Natural killer cell (primary cell): ENCODE measurements around the gene KRTAP2-4. TPM values are rescaled to one million over a fixed set of nuclear protein-coding genes. Genes with fewer than 3 reads are reported as not detected.
"Not testable (repeated sequence)": the region's sequence is repeated elsewhere in the genome, so short reads cannot be mapped to it uniquely, and the experiment has no call there.

ENCODE experiments used
- ATAC-seq, 3 donors: fragments of 150-1000 bp in 2 of 3; fragments of 200-7000 bp in 1 of 3; cut with Tn5 transposase; 1 replicate in 1 of 3; 2 replicates in 2 of 3; pipeline ENCODE4 v1.10.0; 2021; ENCODE audit warnings: mild to moderate bottlenecking in 2 of 3, moderate library complexity in 2 of 3
- DNase-seq, 2 donors: peaks; one replicate each; pipeline versions ENCODE4 v3.0.0 to v3.0.0-alpha.2; 2013 to 2021; ENCODE audit warnings: mixed read lengths in 1 of 2
- H3K27ac ChIP-seq: one replicate; pipeline ENCODE4 v1.5.1; 2013; ENCODE audit warnings: mild to moderate bottlenecking, low read length
- H3K27me3 ChIP-seq: one replicate; pipeline ENCODE4 v1.6.1; 2013; ENCODE audit warnings: low read length; ENCODE audit not compliant: control insufficient read depth, insufficient read depth
- H3K36me3 ChIP-seq: one replicate; pipeline ENCODE4 v1.6.1; 2013; ENCODE audit warnings: low read length; ENCODE audit not compliant: control insufficient read depth, insufficient read depth
- H3K4me1 ChIP-seq: one replicate; pipeline ENCODE4 v1.6.1; 2013; ENCODE audit warnings: low read length; ENCODE audit not compliant: control insufficient read depth, insufficient read depth
- H3K4me3 ChIP-seq: one replicate; pipeline ENCODE4 v1.5.1; 2013; ENCODE audit warnings: low read length
- H3K9me3 ChIP-seq: one replicate; pipeline ENCODE4 v1.6.1; 2013; ENCODE audit warnings: low read length; ENCODE audit not compliant: control insufficient read depth, insufficient read depth
- H3K27ac Mint-ChIP-seq, 2 donors: one replicate each; pipeline ENCODE4 v1.8.0; 2022; ENCODE audit warnings: mild to moderate bottlenecking in 2 of 2, mixed read lengths in 2 of 2, moderate library complexity in 1 of 2
- H3K27me3 Mint-ChIP-seq, 2 donors: one replicate each; pipeline ENCODE4 v1.8.0; 2022; ENCODE audit warnings: low read depth in 2 of 2, mixed read lengths in 2 of 2
- H3K36me3 Mint-ChIP-seq: one replicate; pipeline ENCODE4 v1.8.0; 2022; ENCODE audit warnings: mixed read lengths
- H3K4me1 Mint-ChIP-seq, 2 donors: one replicate each; pipeline ENCODE4 v1.8.0; 2022; ENCODE audit warnings: mixed read lengths in 2 of 2
- H3K4me3 Mint-ChIP-seq: one replicate; pipeline ENCODE4 v1.8.0; 2022; ENCODE audit warnings: mild to moderate bottlenecking, moderate library complexity, mixed read lengths
- H3K9me3 Mint-ChIP-seq, 2 donors: one replicate each; pipeline ENCODE4 v1.8.0; 2022; ENCODE audit warnings: mixed read lengths in 2 of 2
- WGBS: methylation state at CpG from one replicate; pipeline ENCODE4 v1.1.7; 2013; ENCODE audit warnings: missing lambda C conversion rate; ENCODE audit not compliant: insufficient coverage; 5-methylcytosine and 5-hydroxymethylcytosine counted together
- intact Hi-C: fragments of 100-400 bp; cut with micrococcal nuclease; formaldehyde crosslinking; loops from one replicate; pipeline ENCODE4 v1.14.2; 2022
- total RNA-seq, 4 donors: library from RNA; stranded (reverse); fragments of 120-200 nt in 1 of 4; gene quantifications; one replicate each; pipeline versions ENCODE4 v1.2.3 to v1.2.4, GENCODE V29; 2013 to 2022
- TF ChIP-seq, protein P1 (sequence below): fragments of 200-600 bp; IDR thresholded peaks from one replicate; pipeline ENCODE4 v1.8.0; 2022; ENCODE audit warnings: antibody characterized with exemption

KRTAP2-4 gene
- total RNA-seq, 3 donors from 2014 or later (not counting 1 experiment from before 2014, with no cell fraction given): not detected

DNA sequence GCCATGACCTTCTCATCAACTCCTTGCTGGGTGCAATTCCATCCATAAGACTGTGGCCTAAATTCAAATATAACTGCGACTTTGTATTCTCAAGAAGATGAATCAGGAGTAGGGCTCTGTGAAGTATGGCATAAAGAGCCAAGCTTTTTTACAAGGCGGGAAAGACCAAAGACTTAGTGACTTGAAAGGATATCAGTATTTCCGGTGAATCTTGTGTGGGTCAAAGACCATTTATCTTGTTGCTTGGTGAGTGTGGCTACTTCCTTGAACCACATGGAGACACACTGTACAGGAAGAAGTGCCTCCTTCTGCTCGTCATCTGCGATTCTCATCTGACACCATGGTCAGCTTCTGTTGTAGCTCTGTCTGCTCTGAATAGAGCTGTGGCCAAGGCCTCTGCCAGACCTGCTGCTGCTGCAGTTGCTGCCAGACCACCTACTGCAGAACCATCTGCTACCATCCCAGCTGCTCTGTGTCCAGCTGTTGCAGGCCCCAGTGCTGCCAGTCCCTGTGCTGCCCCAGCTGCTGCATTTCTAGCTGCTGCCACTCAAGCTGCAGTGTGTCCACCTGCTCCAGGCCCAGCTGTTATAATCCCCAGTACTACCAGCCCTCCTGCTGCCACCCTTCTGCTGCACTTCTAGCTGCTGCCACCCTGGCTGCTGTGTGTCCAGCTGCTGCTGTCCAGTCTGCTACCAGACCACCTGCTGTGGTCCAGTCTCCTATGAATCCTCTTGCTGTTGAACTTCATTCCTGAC is 6.1 kb upstream of the KRTAP2-4 start:
- Histone ChIP-seq H3K27ac (no peak overlapping the region), H3K9me3 (no peaks in the 10 kb centered on the region), H3K36me3 (no peaks in the 10 kb centered on the region), H3K4me1 (no peaks in the 10 kb centered on the region), H3K4me3 (no peak overlapping the region), H3K27me3 (peaks cover 3% of the 10 kb centered on the region)
- intact Hi-C loops: no loop called here
- TF ChIP-seq, protein P1, sequence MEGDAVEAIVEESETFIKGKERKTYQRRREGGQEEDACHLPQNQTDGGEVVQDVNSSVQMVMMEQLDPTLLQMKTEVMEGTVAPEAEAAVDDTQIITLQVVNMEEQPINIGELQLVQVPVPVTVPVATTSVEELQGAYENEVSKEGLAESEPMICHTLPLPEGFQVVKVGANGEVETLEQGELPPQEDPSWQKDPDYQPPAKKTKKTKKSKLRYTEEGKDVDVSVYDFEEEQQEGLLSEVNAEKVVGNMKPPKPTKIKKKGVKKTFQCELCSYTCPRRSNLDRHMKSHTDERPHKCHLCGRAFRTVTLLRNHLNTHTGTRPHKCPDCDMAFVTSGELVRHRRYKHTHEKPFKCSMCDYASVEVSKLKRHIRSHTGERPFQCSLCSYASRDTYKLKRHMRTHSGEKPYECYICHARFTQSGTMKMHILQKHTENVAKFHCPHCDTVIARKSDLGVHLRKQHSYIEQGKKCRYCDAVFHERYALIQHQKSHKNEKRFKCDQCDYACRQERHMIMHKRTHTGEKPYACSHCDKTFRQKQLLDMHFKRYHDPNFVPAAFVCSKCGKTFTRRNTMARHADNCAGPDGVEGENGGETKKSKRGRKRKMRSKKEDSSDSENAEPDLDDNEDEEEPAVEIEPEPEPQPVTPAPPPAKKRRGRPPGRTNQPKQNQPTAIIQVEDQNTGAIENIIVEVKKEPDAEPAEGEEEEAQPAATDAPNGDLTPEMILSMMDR: no peak
- H3K27ac Mint-ChIP-seq: no peak overlapping the region
- no peaks in the 10 kb centered on the region for H3K4me1 Mint-ChIP-seq
- DNase-seq: no peak
- H3K36me3 Mint-ChIP-seq: no peaks in the 10 kb centered on the region
- ATAC-seq: no peak
- no peak overlapping the region for H3K4me3 Mint-ChIP-seq
- H3K27me3 Mint-ChIP-seq: peaks cover 20 to 22% of the 10 kb centered on the region in 2 donors
- H3K9me3 Mint-ChIP-seq: no peaks in the 10 kb centered on the region
- 86% methylated on average over 5 of the region's 5 CpGs for WGBS

DNA sequence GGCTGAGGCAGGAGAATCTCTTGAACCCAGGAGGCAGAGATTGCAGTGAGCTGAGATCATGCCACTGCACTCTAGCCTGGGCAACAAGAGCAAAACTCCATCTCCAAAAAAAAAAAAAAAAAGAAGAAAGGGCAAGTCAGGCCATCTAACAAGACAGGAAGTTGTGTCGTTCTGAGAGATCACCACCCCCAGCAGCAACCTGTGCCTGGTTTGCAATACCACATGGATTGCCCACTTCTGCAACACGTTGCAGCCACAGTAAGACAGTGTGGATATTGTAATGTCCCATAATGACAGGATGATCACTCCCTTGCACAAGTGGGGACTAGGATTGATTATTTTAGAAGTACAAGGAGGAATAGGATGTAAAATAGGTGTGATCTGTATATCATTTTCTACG is 3.4 kb upstream of the KRTAP2-4 start:
- Histone ChIP-seq H3K36me3 (no peaks in the 10 kb centered on the region), H3K4me3 (no peak overlapping the region), H3K9me3 (no peaks in the 10 kb centered on the region), H3K27me3 (no peaks in the 10 kb centered on the region), H3K4me1 (no peaks in the 10 kb centered on the region), H3K27ac (no peak overlapping the region)
- H3K4me1 Mint-ChIP-seq: no peaks in the 10 kb centered on the region
- H3K4me3 Mint-ChIP-seq: no peak overlapping the region
- peaks cover 0 to 4% of the 10 kb centered on the region in 2 donors for H3K27me3 Mint-ChIP-seq
- WGBS: 41% methylated on average over 3 of the region's 3 CpGs
- TF ChIP-seq, protein P1: no peak
- H3K36me3 Mint-ChIP-seq: no peaks in the 10 kb centered on the region
- no peaks in the 10 kb centered on the region for H3K9me3 Mint-ChIP-seq
- no peak for DNase-seq
- no peak for ATAC-seq
- no peak overlapping the region for H3K27ac Mint-ChIP-seq
- intact Hi-C loops: no loop called here

DNA sequence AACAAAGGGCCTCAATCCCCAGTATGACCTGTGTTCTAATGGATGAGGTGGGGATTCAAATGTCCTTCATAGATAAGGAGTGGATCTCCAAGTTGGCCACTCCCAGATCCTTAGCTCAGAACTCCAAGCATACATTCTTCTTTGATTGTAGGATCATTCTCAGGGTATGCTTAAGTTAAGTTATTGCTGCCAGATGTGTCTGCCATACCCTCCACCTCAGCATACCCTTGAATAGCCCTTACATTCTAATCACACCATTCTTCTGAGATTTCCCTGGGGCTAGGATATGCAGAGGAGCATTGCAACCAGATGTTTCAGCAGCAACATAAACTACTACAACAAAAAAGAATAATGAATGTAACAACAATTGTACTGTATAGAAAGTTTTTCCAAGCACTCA is 1.6 kb upstream of the KRTAP2-4 start:
- peaks cover 0 to 3% of the 10 kb centered on the region in 2 donors for H3K27me3 Mint-ChIP-seq
- H3K4me1 Mint-ChIP-seq: no peaks in the 10 kb centered on the region
- Histone ChIP-seq H3K9me3 (no peaks in the 10 kb centered on the region), H3K27me3 (no peaks in the 10 kb centered on the region), H3K27ac (no peak overlapping the region), H3K4me3 (no peak overlapping the region), H3K4me1 (no peaks in the 10 kb centered on the region), H3K36me3 (no peaks in the 10 kb centered on the region)
- H3K27ac Mint-ChIP-seq: no peak overlapping the region
- ATAC-seq: no peak
- H3K4me3 Mint-ChIP-seq: no peak overlapping the region
- intact Hi-C loops: no loop called here
- no peaks in the 10 kb centered on the region for H3K36me3 Mint-ChIP-seq
- no peak for DNase-seq
- no peaks in the 10 kb centered on the region for H3K9me3 Mint-ChIP-seq
- TF ChIP-seq, protein P1: no peak

DNA sequence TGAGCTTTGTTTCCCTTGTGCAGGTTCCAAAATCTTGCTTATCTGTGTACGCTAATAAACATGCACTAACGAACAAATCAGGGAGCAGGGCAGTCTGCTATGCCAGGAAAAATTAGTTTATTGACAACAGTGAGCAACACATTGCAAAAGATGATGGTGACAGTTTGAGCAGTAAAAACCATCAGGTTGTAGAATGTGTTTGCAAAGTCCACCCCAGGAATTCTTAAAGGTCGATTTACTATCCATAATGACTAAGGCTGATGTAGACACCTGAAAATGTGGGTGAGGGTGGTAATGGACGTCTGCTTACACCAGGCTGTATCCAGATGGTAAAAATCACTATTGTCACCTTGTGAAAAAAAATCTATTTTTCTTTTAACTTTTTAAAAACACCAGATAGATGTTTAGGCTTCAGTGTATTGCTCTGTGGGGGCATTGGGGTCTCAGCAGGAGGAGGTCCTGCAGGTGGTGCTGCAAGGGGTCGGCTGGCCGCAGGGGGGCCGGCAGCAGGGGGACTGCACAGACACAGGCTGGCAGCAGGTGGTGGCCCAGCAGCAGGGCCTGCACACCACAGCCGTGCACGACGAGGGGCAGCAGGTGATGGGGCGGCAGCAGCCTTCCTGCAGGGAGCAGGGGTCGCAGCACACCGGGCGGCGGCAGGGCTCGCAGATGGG is 526 bp downstream of the KRTAP2-4 start:
- ATAC-seq, H3K9me3 Mint-ChIP-seq, H3K27ac Mint-ChIP-seq, H3K27me3 ChIP-seq, H3K36me3 Mint-ChIP-seq, H3K9me3 ChIP-seq, intact Hi-C loops, H3K4me3 Mint-ChIP-seq, H3K27ac ChIP-seq, H3K36me3 ChIP-seq, H3K4me1 ChIP-seq, H3K4me3 ChIP-seq, DNase-seq, H3K4me1 Mint-ChIP-seq: not testable (repeated sequence)
- 84% methylated on average over 3 of the region's 16 CpGs for WGBS
- peaks cover 5 to 15% of the 10 kb centered on the region in 2 donors for H3K27me3 Mint-ChIP-seq
